Suprapubic skin (tissue), 4 donors: ENCODE measurements around the gene WSCD1. TPM values are rescaled to one million over a fixed set of nuclear protein-coding genes. Genes with fewer than 3 reads are reported as not detected.

Experiments used
- DNase-seq, 2 donors: peaks; one replicate each; pipeline ENCODE4 v3.0.0-alpha.2; 2019; ENCODE audit warnings: low spot score in 2 of 2
- H3K27ac ChIP-seq: fragments of 200-600 bp; sonication (generic); one replicate; pipeline ENCODE4 v1.5.1; 2019
- H3K27me3 ChIP-seq: fragments of 200-600 bp; sonication (generic); one replicate; pipeline ENCODE4 v1.5.1; 2019
- H3K36me3 ChIP-seq: fragments of 200-600 bp; sonication (generic); one replicate; pipeline ENCODE4 v1.5.1; 2019
- H3K4me1 ChIP-seq: fragments of 200-600 bp; sonication (generic); one replicate; pipeline ENCODE4 v1.5.1; 2019
- H3K4me3 ChIP-seq: fragments of 200-600 bp; sonication (generic); one replicate; pipeline ENCODE4 v1.5.1; 2019; ENCODE audit warnings: mild to moderate bottlenecking
- H3K9me3 ChIP-seq: fragments of 200-600 bp; sonication (generic); one replicate; pipeline ENCODE4 v1.5.1; 2019
- EP300 ChIP-seq: sonication (generic); formaldehyde crosslinking; IDR thresholded peaks from one replicate; pipeline ENCODE4 v1.6.1; 2017; ENCODE audit warnings: antibody characterized with exemption
- POLR2A ChIP-seq, 2 donors: fragments of 450-650 bp; IDR thresholded peaks; one replicate each; pipeline ENCODE4 v1.6.1; 2017; ENCODE audit warnings: antibody characterized with exemption in 2 of 2, mild to moderate bottlenecking in 2 of 2, moderate library complexity in 2 of 2
- POLR2AphosphoS5 ChIP-seq, 3 donors: sonication (generic); formaldehyde crosslinking; IDR thresholded peaks; one replicate each; pipeline ENCODE4 v1.6.1; 2017; ENCODE audit warnings: antibody characterized with exemption in 3 of 3
- WGBS: methylation state at CpG from one replicate; pipeline ENCODE4 v1.1.5; 2018; 5-methylcytosine and 5-hydroxymethylcytosine counted together
- total RNA-seq, 4 donors: library from RNA; depleted of rRNA; stranded (reverse); fragments of >200 nt; gene quantifications; one replicate each; pipeline ENCODE4 v1.1.0, GENCODE V29; 2016
- TF ChIP-seq, protein P1 (sequence below), 2 donors: fragments of 200-600 bp in 1 of 2; fragments of 450-650 bp in 1 of 2; sonication (generic) in 1 of 2; IDR thresholded peaks; one replicate each; pipeline ENCODE4 v1.5.1; 2016 to 2019; ENCODE audit warnings: antibody characterized with exemption in 2 of 2, mild to moderate bottlenecking in 1 of 2, moderate library complexity in 1 of 2

WSCD1 gene
- 1 to 10 TPM in 3 of 4 donors, under 1 TPM in 1; 0.76 to 4.9 (median 1.6) TPM for total RNA-seq

DNA sequence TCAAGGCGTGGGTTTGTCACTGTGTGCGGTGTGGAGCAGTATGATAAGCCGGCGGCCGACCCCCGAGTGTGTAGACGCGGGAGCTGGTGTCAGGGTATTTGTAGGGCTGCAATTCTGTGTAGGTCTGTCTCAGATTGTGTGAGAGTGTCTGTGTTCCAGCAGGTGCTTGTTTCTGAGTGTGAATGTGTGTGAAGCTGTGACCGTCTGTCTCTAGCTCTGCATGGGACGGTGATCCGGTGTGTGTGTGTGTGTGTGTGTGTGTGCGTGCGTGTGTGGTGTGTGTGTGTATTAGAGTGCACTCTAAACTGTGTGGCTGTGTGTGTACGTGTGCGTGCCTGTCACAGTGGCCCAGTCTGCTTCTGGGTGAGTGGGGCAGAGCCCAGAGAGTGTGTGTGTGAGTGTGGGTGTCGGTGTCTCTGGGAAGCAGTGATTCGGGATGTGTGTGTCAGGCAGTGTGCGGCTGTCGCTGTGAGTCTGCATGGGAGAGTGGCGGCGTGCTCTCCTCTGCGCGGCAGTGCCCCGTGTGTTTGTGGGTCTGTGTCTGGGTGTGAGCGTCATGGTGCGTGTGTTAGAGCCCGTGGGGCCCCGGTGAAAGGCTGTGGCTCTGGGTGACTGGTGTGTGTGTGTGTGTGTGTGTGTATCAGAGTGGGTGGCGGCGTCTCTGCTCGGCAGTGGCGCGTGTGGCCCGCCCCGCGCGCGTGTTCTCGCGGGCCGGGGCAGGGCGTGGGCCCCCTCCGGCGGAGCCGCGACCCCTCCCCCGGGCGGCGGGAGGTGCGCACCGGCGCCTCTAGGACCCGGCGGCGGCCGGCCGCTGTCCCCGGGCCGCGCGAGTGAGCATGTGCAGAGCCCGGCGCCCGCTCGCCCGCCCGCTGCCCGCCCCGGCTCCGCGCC is at the start of gene WSCD1:
TSS of gene WSCD1 (plus strand) at position 841 of the 891 bp plus-strand sequence. CDS start 10,280 bp downstream, outside the sequence.
- no peaks in the 10 kb centered on the region for H3K9me3 ChIP-seq
- H3K27ac ChIP-seq: no peak within 1 kb of the TSS
- peaks cover 86% of the 10 kb centered on the region for H3K27me3 ChIP-seq
- H3K4me1 ChIP-seq: peaks cover 19% of the 10 kb centered on the region
- H3K4me3 ChIP-seq: peak within 1 kb of the TSS; percentile 61
- H3K36me3 ChIP-seq: no peaks in the 10 kb centered on the region
- TF ChIP-seq EP300: no peak
- no peak for TF ChIP-seq POLR2AphosphoS5 (IDR thresholded peaks at IDR 0.05)
- TF ChIP-seq, protein P1, sequence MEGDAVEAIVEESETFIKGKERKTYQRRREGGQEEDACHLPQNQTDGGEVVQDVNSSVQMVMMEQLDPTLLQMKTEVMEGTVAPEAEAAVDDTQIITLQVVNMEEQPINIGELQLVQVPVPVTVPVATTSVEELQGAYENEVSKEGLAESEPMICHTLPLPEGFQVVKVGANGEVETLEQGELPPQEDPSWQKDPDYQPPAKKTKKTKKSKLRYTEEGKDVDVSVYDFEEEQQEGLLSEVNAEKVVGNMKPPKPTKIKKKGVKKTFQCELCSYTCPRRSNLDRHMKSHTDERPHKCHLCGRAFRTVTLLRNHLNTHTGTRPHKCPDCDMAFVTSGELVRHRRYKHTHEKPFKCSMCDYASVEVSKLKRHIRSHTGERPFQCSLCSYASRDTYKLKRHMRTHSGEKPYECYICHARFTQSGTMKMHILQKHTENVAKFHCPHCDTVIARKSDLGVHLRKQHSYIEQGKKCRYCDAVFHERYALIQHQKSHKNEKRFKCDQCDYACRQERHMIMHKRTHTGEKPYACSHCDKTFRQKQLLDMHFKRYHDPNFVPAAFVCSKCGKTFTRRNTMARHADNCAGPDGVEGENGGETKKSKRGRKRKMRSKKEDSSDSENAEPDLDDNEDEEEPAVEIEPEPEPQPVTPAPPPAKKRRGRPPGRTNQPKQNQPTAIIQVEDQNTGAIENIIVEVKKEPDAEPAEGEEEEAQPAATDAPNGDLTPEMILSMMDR (IDR thresholded peaks at IDR 0.05): no peak
- no peak for TF ChIP-seq POLR2A (IDR thresholded peaks at IDR 0.05)
- 11% methylated on average over 20 of the region's 71 CpGs for WGBS
- no peak for DNase-seq

DNA sequence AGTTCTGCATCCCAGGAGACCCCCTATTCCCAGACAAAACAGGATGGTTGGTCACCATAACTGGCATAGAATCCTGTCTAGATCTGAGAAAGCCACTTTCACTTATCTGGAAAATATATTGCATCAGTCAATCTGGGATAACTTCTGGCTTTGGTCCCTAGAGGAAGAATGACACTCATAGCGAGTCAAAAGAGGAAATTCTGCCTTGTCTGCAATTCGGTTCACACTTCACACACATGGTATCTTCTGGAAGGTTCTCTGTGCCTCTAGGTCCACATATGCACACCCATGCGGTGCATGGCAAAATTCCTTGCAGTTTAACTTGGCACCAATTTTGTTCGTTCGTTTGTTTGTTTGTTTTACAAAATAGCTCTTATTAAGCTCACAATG is 49.2 kb upstream of the WSCD1 start:
- no peak for TF ChIP-seq POLR2AphosphoS5 (IDR thresholded peaks at IDR 0.05)
- no peak for TF ChIP-seq EP300
- TF ChIP-seq POLR2A (IDR thresholded peaks at IDR 0.05): no peak
- TF ChIP-seq, protein P1 (IDR thresholded peaks at IDR 0.05): no peak
- 58% methylated on average over 5 of the region's 5 CpGs for WGBS

DNA sequence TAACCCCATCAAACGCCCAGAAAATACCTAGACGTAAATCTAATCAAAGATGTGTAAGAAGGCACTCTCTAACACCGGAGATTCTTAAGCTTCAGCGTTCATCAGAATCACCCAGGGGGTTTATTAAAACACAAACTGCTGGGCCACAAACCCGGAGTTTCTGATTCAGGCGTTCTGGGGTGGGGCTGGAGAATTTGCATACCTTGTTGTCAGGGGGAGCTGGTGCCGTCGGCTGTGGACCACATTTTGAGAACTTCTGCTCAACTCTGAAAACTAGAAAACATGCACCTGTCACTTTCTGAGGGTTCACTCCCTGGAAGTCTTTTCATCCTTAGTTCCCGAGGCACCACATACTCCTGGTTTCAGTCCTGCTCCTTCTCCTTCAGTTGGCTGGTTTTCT is 48.6 kb upstream of the WSCD1 start:
- Histone ChIP-seq H3K4me1 (no peaks in the 10 kb centered on the region), H3K9me3 (no peaks in the 10 kb centered on the region), H3K27ac (no peak overlapping the region), H3K27me3 (peaks cover 41% of the 10 kb centered on the region), H3K36me3 (no peaks in the 10 kb centered on the region), H3K4me3 (no peak overlapping the region)
- WGBS: 71% methylated on average over 9 of the region's 9 CpGs
- DNase-seq: no peak
- TF ChIP-seq EP300 (no peak), POLR2A (IDR thresholded peaks at IDR 0.05) (no peak), POLR2AphosphoS5 (IDR thresholded peaks at IDR 0.05) (no peak)
- TF ChIP-seq, protein P1 (IDR thresholded peaks at IDR 0.05): no peak

More for the DNA sequence above, 49.2 kb upstream of the WSCD1 start:
- no peak for DNase-seq
- Histone ChIP-seq H3K27me3 (peaks cover 35% of the 10 kb centered on the region), H3K9me3 (no peaks in the 10 kb centered on the region), H3K36me3 (no peaks in the 10 kb centered on the region), H3K4me3 (no peak overlapping the region), H3K27ac (no peak overlapping the region), H3K4me1 (no peaks in the 10 kb centered on the region)

DNA sequence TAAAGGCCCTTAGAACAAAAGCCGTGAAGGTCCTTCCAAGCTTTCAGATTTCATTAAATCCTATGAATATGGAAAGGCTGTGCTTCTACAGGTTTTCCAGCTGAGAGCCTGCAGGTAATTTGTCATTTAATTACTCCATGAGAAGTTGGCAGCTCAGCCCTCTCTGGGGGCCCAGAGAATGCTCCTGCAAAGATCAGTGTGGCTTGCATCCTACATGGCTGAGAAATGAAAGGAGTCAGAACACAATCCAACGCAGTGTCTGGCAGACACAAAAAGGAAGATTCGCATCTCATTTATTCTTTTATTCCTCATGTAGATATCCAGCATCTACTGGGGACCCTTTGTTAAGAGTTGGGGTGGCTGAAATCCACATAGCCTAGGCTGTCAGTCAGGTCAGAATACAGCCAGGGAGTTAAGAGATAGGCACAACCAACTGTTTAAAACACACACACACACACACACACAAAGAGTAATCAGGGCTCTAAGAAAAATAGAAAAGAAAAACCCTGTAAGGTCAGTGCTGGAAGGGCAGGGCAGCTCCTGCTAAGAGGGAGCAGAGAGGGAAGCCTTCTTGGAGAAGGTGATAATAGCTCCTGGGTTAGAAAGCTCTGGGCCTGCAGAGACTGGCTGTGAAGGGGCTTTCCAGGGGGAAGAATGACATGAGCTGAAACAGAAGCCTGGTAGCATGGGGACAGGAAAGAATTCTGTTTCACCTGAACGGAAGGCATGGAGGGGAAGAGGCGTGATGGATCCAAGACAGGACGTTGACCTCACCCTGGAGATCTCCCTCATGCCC is 46.9 kb upstream of the WSCD1 start:
- WGBS: 62% methylated on average over 6 of the region's 6 CpGs
- Histone ChIP-seq H3K4me1 (no peaks in the 10 kb centered on the region), H3K9me3 (no peaks in the 10 kb centered on the region), H3K27ac (no peak overlapping the region), H3K36me3 (no peaks in the 10 kb centered on the region), H3K4me3 (no peak overlapping the region), H3K27me3 (peaks cover 45% of the 10 kb centered on the region)
- DNase-seq: no peak
- TF ChIP-seq POLR2AphosphoS5 (IDR thresholded peaks at IDR 0.05): no peak
- TF ChIP-seq, protein P1 (IDR thresholded peaks at IDR 0.05): no peak
- TF ChIP-seq POLR2A (IDR thresholded peaks at IDR 0.05): no peak
- no peak for TF ChIP-seq EP300

DNA sequence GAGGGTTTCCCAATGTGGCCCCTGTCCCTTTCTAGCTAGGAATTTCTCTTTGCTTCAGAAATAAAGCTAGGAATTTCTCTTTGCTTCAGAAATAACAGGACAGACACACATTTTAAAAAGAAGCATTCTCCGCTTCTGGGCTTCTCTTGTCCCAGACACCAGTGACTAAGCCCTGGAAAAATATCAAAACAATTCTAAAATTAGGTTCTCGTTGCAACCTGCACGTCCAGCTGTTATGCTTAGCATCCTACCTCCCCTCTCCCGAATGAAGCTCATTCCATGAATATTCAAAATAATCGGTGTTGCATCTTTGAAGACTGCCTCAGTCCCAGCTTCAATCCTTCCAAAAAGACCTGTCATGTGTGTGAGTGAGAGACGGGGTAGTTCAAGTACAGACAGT is 45.6 kb upstream of the WSCD1 start:
- 42% methylated on average over 6 of the region's 6 CpGs for WGBS
- H3K4me1 ChIP-seq: no peaks in the 10 kb centered on the region
- no peaks in the 10 kb centered on the region for H3K36me3 ChIP-seq
- H3K9me3 ChIP-seq: no peaks in the 10 kb centered on the region
- no peak overlapping the region for H3K27ac ChIP-seq
- TF ChIP-seq POLR2AphosphoS5 (IDR thresholded peaks at IDR 0.05) (no peak), POLR2A (IDR thresholded peaks at IDR 0.05) (no peak), EP300 (no peak)
- TF ChIP-seq, protein P1 (IDR thresholded peaks at IDR 0.05): no peak
- H3K27me3 ChIP-seq: peaks cover 35% of the 10 kb centered on the region
- no peak for DNase-seq
- H3K4me3 ChIP-seq: no peak overlapping the region
